ENCODE measurements around the gene IMMP2L. TPM values are rescaled to one million over a fixed set of nuclear protein-coding genes. Genes with fewer than 3 reads are reported as not detected.

IMMP2L gene
- total and polyA plus RNA-seq, 2 of the 8 experiments (the other 6 are each of a cell fraction or from before 2014, with no cell fraction given): 2.3 to 10.1 TPM

GRCh38 chr7:111162692-111163091 lies 399.6 kb downstream of the IMMP2L start:
- no peak for FAIRE-seq
- Histone ChIP-seq H2BK20ac (ENCODE audit: low read length) (no peak overlapping the region), H3K9me3 (ENCODE audit: insufficient read depth in 2 of 2, low read depth in 1 of 2, low read length in 1 of 2) (no peaks in the 10 kb centered on the region), H3K23me2 (ENCODE audit: low read depth, low read length) (no peaks in the 10 kb centered on the region; the same call in 1 of the 2 replicates), H3K4me1 (replicated peaks in 1 of 4; ENCODE audit: control insufficient read depth in 3 of 4, insufficient read depth in 4 of 4, low read length in 3 of 4) (no peaks in the 10 kb centered on the region), H3K79me1 (ENCODE audit: low read depth, low read length) (no peaks in the 10 kb centered on the region), H4K20me1 (replicated peaks in 1 of 2; ENCODE audit: control insufficient read depth in 1 of 2, insufficient read depth in 2 of 2, low read length in 2 of 2) (no peaks in the 10 kb centered on the region), H3K4me2 (ENCODE audit: insufficient read depth in 1 of 2, low read depth in 2 of 2, low read length in 2 of 2) (no peak overlapping the region), H3K27ac (ENCODE audit: low read depth, low read length) (no peak overlapping the region), H2AK5ac (ENCODE audit: low read depth, low read length) (no peak overlapping the region), H2AFZ (ENCODE audit: low read length) (no peak overlapping the region), H2BK12ac (ENCODE audit: low read depth, low read length) (no peak overlapping the region), H3K79me2 (ENCODE audit: control insufficient read depth in 1 of 2, insufficient read depth in 2 of 2, low read length in 2 of 2) (no peaks in the 10 kb centered on the region), H3K14ac (ENCODE audit: insufficient read length) (no peak overlapping the region), H3K36me3 (ENCODE audit: control insufficient read depth in 2 of 4, insufficient read depth in 4 of 4, low read length in 3 of 4) (no peaks in the 10 kb centered on the region), H3K23ac (ENCODE audit: insufficient read length) (no peak overlapping the region), H4K91ac (replicated peaks; ENCODE audit: insufficient read length, low read length) (no peak overlapping the region), H3K18ac (ENCODE audit: extremely low read depth, low read length) (no peak overlapping the region), H4K8ac (ENCODE audit: extremely low read depth, insufficient read depth, low read length) (no peak overlapping the region), H4K5ac (ENCODE audit: insufficient read length, low read depth, low read length) (no peak overlapping the region), H2BK5ac (ENCODE audit: low read depth, low read length) (no peak overlapping the region), H3K4me3 (ENCODE audit: extremely low read depth in 1 of 4, insufficient read depth in 2 of 4, low read depth in 3 of 4, low read length in 4 of 4) (no peak overlapping the region), H2BK15ac (ENCODE audit: low read length) (no peak overlapping the region), H2BK120ac (replicated peaks; ENCODE audit: low read depth, low read length) (no peak overlapping the region), H3K27me3 (replicated peaks in 1 of 4; ENCODE audit: control insufficient read depth in 3 of 4, extremely low read depth in 1 of 4, insufficient read depth in 3 of 4, low read length in 3 of 4) (no peaks in the 10 kb centered on the region), H3K4ac (replicated peaks; ENCODE audit: insufficient read length, low read depth, low read length) (no peak overlapping the region), H3K56ac (replicated peaks; ENCODE audit: insufficient read length, low read depth, low read length) (no peak overlapping the region), H3K9ac (replicated peaks in 1 of 4; ENCODE audit: extremely low read depth in 1 of 4, low read depth in 3 of 4, low read length in 3 of 4) (no peak overlapping the region)
- POLR2A ChIA-PET (ENCODE audit: partially characterized antibody): no interaction called here
- 91% methylated on average over 3 of the region's 3 CpGs; no CpG with 5 or more reads in 1 of the 2 experiments for WGBS, 2 experiments (ENCODE audit: extremely low coverage in 1 of 2, insufficient coverage in 1 of 2, insufficient read length in 1 of 2, insufficient replicate concordance in 2 of 2, low coverage in 1 of 2, low lambda C conversion rate in 2 of 2, missing lambda C conversion rate in 1 of 2)
- TF ChIP-seq CEBPB (IDR thresholded peaks at IDR 0.05; ENCODE audit: low read depth, low read length) (no peak), POU5F1 (IDR thresholded peaks at IDR 0.05; ENCODE audit: low read depth, low read length) (no peak), RFX5 (IDR thresholded peaks at IDR 0.05; ENCODE audit: borderline replicate concordance, low read depth, low read length) (no peak), RBBP5 (IDR thresholded peaks at IDR 0.05; ENCODE audit: borderline replicate concordance, low read depth, low read length) (no peak), CBX5 (IDR thresholded peaks at IDR 0.05; ENCODE audit: low read depth, low read length) (no peak), TAF7 (optimal IDR thresholded peaks at IDR 0.05; ENCODE audit: borderline replicate concordance, low read depth, low read length) (no peak), CBX8 (IDR thresholded peaks at IDR 0.05; ENCODE audit: borderline replicate concordance, low read depth, low read length) (no peak), CHD2 (IDR thresholded peaks at IDR 0.05; ENCODE audit: low read length) (no peak), POLR2AphosphoS5 (IDR thresholded peaks at IDR 0.05; ENCODE audit: low read depth, low read length) (no peak), CHD1 (IDR thresholded peaks at IDR 0.05; ENCODE audit: low read depth, low read length) (no peak), RXRA (IDR thresholded peaks at IDR 0.05; ENCODE audit: insufficient read depth, low read depth, low read length) (no peak), NRF1 (IDR thresholded peaks at IDR 0.05; ENCODE audit: low read depth, low read length) (no peak)
- CTCF ChIA-PET (ENCODE audit: partially characterized antibody): interaction anchor here (0.5 to 1.0 kb wide), 3 partner anchors 19 to 1243 kb away, joined by 3 read pairs; no protein-coding TSS in a partner anchor
- no peak for DNase-seq (ENCODE audit: low read depth in 1 of 2, low spot score in 2 of 2)

Data from H1 (cell line).